Tongue (tissue), 2 donors: ENCODE results near the gene BRAT1. TPM values are rescaled to one million over a fixed set of nuclear protein-coding genes. Genes with fewer than 3 reads are reported as not detected.
"Not testable (repeated sequence)": the region's sequence is repeated elsewhere in the genome, so short reads cannot be mapped to it uniquely, and the experiment has no call there.

Experiments
- DNase-seq: peaks from one replicate; pipeline ENCODE4 v3.0.0-alpha.2; 2015
- total RNA-seq: library from RNA; depleted of rRNA; stranded (reverse); fragments of >200 nt; gene quantifications from one replicate; pipeline ENCODE4 v1.2.3, GENCODE V29; 2014

The BRAT1 gene
- 28.1 TPM for total RNA-seq

GRCh38 chr7:2555121-2556052, at the start of gene BRAT1:
BRAT1 (minus strand) TSS chr7:2555524; CDS start chr7:2554431, 1,093 bp downstream.
- DNase-seq: peak; percentile 97

- no peak for DNase-seq
Observed at GRCh38 chr7:2604608-2605174, 49.4 kb upstream of the BRAT1 start.

GRCh38 chr7:2603044-2603965, 48.0 kb upstream of the BRAT1 start:
- no peak for DNase-seq

- peak; percentile 88 for DNase-seq
Observed at GRCh38 chr7:2602406-2603043, 47.2 kb upstream of the BRAT1 start.

- no peak for DNase-seq
Observed at GRCh38 chr7:2601907-2602306, 46.6 kb upstream of the BRAT1 start.

- no peak for DNase-seq
Observed at GRCh38 chr7:2601065-2601464, 45.7 kb upstream of the BRAT1 start.

- DNase-seq: no peak
Observed at GRCh38 chr7:2598154-2598823, 43.0 kb upstream of the BRAT1 start.

- peak; percentile 48 for DNase-seq
Observed at GRCh38 chr7:2597273-2597640, 41.9 kb upstream of the BRAT1 start.

GRCh38 chr7:2596464-2597272, 41.3 kb upstream of the BRAT1 start:
- DNase-seq: peak; percentile 37

GRCh38 chr7:2595258-2595860, 40.0 kb upstream of the BRAT1 start:
- DNase-seq: no peak

- no peak for DNase-seq
Observed at GRCh38 chr7:2594599-2594998, 39.3 kb upstream of the BRAT1 start.

- no peak for DNase-seq
Observed at GRCh38 chr7:2593036-2593727, 37.9 kb upstream of the BRAT1 start.

GRCh38 chr7:2592375-2592865, 37.1 kb upstream of the BRAT1 start:
- no peak for DNase-seq

GRCh38 chr7:2589941-2590340, 34.6 kb upstream of the BRAT1 start:
- DNase-seq: not testable (repeated sequence)

- no peak for DNase-seq
Observed at GRCh38 chr7:2589341-2589740, 34.0 kb upstream of the BRAT1 start.

- no peak for DNase-seq
Observed at GRCh38 chr7:2587778-2588177, 32.5 kb upstream of the BRAT1 start.

GRCh38 chr7:2587134-2587533, 31.8 kb upstream of the BRAT1 start:
- DNase-seq: no peak

GRCh38 chr7:2586326-2587020, 31.1 kb upstream of the BRAT1 start:
- DNase-seq: no peak

GRCh38 chr7:2585446-2585845, 30.1 kb upstream of the BRAT1 start:
- DNase-seq: no peak
